ENCODE measurements around the gene NR4A2.

NR4A2 gene

DNA sequence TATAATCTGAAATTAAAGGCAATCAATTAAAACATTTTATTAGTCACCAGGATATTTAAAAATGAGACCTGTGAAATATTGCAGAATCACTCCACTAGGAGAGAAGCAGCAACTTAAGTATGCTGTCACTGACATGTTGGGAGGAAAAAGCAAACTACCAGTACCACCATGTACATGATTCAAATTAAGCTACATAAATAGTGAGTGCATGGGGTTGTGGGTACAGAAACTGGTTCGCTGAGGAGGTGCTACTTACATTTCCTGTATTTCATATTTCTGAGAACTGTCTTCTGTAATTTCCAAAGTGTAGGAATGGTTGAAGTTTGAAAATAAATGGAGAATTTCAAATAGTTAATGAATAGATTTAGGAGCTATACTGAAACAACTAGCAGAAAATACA is 7.9 kb upstream of the NR4A2 start:
- no peak for DNase-seq (ENCODE audit: low read depth in 3 of 3)

GRCh38 chr2:156339865-156340264 is 7.3 kb upstream of the NR4A2 start:
- no peak for DNase-seq (ENCODE audit: low read depth in 3 of 3)

GRCh38 chr2:156339110-156339847 is 6.8 kb upstream of the NR4A2 start:
- no peak for DNase-seq (ENCODE audit: low read depth in 3 of 3)

DNA sequence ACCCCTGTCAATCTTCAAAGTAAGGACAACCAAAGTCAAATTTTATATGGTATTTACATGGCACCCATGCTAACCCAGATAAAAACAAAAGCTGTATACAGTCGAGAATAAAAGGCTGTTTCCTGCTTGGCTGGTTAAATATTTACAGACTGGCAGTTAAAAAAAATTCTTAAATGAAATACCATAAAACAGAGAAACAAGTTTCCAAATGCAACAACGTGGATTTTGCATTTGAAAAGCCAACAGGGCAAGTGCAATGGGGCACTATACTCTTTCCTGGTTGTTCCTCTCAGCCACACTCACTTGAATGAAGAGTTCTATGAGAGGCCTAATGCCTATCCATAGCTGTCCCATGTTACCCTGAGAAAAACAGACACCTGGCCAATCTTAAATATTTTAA is 6.1 kb upstream of the NR4A2 start:
- DNase-seq (ENCODE audit: low read depth in 3 of 3) = no peak

DNA sequence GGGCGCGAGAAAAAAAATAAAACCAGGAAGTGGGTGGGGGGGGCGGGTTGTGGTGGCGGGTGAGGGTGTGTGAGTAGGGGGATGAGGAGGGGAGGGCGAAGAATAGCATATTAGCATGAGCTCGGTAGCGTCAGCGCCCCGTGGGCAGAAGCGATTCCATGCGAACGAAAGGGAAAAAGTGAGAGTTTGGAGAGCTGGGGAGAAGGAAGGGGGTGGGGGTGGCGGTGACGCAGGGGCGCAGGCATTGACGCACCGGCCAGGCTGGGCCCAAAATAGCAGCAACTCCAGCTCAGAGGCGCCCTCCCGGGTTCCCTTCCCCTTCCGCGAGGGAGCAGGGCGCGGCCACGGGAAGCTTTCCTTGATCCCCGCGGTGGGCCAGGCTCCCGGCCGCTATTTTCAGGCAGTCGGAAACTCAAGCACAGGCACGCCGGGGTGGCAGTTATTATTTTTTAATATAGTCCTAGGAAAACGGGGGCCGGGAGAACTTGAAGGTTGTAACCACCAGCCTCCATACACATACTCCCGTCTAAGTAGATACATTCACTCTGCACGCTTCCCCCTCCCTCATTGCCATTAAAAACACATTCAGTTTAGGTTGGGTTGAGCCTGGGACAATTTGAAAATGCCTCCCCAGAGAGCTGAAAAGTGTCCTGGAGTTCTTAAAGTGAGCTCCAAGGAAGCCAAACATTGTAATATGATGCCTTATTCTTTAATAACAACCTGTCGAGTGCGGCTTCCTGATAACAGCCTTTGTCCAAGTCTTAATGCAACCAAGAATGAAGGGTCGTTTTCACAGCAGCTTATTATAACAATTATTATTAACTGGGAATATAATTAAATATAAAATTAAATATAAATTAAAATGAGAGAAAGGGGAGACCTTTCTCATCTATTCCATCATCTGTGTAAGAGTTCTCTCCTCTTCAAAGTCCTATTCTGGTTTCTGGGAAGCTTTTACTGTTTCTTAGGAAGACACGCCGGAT is 2.3 kb upstream of the NR4A2 start:
- DNase-seq (ENCODE audit: low read depth in 3 of 3) = peak; percentile 71 to 78 (median 72)

GRCh38 chr2:156333951-156334495 is 1.5 kb upstream of the NR4A2 start:
- peak in 1 of 3 donors; percentile 43 for DNase-seq (ENCODE audit: low read depth in 3 of 3)

- no peak for DNase-seq (ENCODE audit: low read depth in 3 of 3)
Measured at GRCh38 chr2:156333274-156333950, 891 bp upstream of the NR4A2 start.

GRCh38 chr2:156332284-156332533 is 312 bp downstream of the NR4A2 start:
- DNase-seq (ENCODE audit: low read depth in 3 of 3) = no peak

- DNase-seq (ENCODE audit: low read depth in 3 of 3) = no peak
Measured at GRCh38 chr2:156331572-156332283, 793 bp downstream of the NR4A2 start.

DNA sequence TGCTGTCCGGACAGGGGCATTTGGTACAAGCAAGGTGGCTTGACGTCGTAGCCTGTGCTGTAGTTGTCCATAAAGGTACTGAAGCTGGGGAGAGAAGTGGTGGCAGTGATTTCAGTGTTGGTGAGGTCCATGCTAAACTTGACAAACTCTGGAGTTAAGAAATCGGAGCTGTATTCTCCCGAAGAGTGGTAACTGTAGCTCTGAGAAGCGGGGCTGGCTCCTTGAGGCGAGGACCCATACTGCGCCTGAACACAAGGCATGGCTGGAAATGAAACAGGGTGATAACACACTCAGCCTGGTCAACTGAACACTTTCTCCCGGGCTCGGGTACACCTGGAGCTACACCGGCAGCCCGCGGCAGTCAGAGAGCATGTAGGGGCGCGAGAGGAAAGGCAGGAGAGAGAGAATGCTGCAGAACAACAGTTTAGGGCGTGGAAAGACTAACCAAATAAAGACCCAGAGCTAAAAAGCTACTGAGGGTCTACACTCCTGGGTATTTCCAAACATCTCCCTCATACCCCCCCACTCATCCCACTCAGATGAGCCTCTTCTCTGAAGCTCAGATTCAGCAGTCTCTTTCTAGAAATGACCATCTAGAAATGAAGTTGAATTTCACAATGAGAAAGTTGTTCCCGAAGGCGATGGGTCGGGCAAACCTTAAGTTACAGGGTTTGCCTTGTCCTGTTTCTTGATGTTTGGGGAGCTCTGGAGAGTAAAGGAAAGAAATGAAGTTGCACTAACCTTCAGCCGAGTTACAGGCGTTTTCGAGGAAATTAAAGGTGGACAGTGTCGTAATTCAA is 2.4 kb downstream of the NR4A2 start:
- DNase-seq (ENCODE audit: low read depth in 3 of 3) = no peak

GRCh38 chr2:156329031-156329926 is 3.2 kb downstream of the NR4A2 start:
- DNase-seq (ENCODE audit: low read depth in 3 of 3) = no peak

- DNase-seq (ENCODE audit: low read depth in 3 of 3) = no peak
Measured at GRCh38 chr2:156327835-156328695, 4.5 kb downstream of the NR4A2 start.

- DNase-seq (ENCODE audit: low read depth in 3 of 3) = no peak
Measured at GRCh38 chr2:156326526-156327095, 5.9 kb downstream of the NR4A2 start.

DNA sequence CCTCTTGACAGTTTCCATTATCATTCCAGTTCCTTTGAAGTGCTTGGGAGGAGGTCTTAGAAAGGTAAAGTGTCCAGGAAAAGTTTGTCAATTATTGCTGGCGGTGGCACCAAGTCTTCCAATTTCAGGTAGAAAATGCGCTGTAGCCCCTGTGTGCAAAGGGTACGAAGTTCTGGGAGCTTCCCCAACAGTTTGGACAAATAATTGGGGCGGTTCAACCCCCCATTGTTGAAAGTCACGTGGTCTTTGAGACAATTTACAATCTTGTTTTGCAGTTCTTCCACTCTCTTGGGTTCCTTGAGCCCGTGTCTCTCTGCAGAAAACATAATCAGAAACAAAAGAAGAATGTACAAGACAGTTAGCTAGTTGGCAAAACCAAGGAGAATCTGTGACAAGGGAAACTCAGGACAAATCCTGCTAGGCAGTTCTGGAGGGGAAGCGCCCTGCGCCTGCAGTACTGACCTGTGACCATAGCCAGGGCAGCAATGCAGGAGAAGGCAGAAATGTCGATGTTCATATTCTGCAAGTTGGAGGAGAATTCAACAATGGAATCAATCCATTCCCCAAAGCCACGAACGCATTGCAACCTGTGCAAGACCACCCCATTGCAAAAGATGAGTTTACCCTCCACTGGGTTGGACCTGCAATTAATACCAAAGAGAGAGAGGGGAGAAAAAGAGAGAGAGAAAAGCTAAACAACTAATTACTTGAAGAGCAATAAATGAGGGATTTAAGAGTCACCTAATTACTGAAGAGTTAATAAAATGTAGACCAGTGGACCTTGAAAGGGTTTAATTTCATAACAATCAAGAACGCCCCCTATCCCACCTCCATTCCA is 6.6 kb downstream of the NR4A2 start:
- DNase-seq (ENCODE audit: low read depth in 3 of 3) = no peak

DNA sequence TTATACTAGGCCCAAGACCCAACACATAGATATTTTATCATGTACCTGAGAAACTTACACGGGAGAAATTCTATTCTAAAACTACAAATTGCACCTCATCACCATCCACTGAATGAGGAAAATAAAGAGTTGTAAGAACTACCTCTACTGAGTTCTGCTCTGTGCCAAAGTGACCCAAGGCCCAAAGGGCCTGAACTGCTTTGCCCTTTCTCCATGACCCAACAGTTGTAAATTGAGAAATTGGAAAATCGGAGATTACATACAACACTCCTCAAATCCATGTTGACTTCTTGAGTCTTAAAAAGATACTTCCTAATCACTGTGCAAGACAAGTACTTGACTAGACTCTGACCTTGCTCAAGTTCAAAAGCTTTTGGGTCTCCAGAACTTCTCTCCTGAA is 8.8 kb downstream of the NR4A2 start:
- DNase-seq (ENCODE audit: low read depth in 3 of 3) = no peak

DNA sequence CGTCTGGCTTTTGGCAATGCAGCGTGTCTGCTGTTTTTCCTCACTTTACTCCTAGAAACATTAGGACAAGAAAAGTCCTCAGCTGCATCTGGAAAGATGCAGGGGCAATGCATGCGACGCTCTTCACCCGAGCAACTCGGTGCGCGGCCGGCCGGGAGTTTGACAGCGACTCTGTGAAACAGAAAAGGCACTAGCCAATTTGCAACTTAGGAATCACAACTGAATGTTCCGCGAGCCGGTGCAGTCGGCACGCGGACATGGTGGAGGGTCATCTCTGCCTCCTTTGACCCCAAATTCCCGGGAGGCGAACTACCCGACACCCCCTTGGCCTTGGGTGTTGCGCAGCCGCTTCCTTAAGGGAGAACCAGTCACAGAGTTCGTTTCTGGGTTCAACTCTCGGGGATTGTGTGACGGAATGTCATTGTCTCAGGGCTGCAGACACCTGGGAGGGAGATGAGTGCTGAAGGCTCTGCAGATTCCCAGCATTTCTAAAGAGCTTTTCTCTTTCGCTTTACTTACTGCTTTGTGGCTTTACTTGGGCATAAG is 9.8 kb downstream of the NR4A2 start:
- DNase-seq (ENCODE audit: low read depth in 3 of 3) = no peak

GRCh38 chr2:156322051-156322685 is 10.4 kb downstream of the NR4A2 start:
- DNase-seq (ENCODE audit: low read depth in 3 of 3) = no peak

Measured in stimulated activated CD4-positive, alpha-beta T cell treated with anti-CD3 and anti-CD28 coated beads, TNF-alpha, amount 100 ng/mL, for 48 hours (primary cell).